GM15510 (cell line): ENCODE results near the gene NEK9.

Source experiments
- POLR2A ChIP-seq: IDR thresholded peaks from 3 replicates; pipeline ENCODE4 v1.6.1; 2011; ENCODE audit warnings: borderline replicate concordance; ENCODE audit not compliant: insufficient read length; ENCODE audit errors: extremely low read depth

Gene NEK9

GRCh38 chr14:75044752-75045151, 82.1 kb downstream of the NEK9 start:
- TF ChIP-seq POLR2A = no peak

- no peak for TF ChIP-seq POLR2A
Observed at GRCh38 chr14:75044322-75044721, 82.5 kb downstream of the NEK9 start.

DNA sequence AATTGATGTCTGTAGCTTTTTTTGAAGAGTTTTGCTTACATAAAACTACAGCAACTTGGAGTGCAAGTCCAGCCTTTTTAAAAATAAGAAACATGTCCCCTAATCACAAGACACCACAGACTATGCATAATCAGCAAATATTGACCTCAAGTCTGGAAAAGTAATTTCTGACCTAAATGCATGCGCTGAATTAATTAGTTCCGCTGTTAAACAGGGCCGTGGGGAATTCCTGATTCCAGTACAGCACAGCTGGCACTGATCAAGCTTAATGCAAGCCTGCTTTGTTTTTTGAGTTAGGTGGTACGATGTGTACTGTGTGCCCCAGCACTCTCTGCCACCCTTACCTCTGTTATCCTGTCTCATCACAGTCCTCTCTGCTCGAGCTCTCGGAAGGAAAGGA, 84.8 kb downstream of the NEK9 start:
- TF ChIP-seq POLR2A = no peak

DNA sequence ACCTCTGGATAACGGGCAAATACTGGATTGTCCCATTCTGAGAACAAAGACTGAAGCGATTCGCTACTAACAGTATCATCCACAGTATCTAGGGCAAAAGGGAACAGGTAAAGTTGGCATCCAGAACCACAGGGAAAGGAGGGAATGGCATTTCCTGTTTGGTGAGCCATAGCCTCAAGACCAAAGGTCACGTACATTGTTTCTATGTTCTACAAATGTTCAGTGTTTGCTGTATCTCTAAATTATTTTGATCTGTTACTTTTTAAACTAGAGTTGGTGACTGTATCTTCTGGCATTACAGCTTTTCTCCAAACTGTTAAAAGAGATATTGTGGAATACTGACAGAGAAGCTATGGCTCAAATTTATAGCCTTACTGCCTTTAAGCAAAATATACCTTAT, 85.2 kb downstream of the NEK9 start:
- TF ChIP-seq POLR2A = no peak

DNA sequence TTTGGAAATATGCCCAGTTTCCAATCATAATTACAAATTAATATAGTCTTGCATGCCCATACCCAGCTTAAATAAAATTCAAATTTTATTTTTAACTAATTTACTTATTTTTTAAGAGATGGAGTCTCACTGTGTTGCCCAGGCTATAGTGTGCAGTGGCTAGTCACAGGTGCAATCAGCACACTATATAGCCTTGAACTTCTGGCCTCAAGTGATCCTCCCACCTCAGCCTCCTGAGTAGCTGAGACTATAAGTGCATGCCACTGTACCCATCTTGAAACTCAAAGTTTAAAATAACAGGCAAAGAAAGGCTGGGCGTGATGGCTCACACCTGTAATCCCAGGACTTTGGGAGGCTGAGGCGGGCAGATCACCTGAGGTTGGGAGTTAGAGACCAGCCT, 85.9 kb downstream of the NEK9 start:
- TF ChIP-seq POLR2A = no peak

GRCh38 chr14:75040507-75040906, 86.3 kb downstream of the NEK9 start:
- no peak for TF ChIP-seq POLR2A

DNA sequence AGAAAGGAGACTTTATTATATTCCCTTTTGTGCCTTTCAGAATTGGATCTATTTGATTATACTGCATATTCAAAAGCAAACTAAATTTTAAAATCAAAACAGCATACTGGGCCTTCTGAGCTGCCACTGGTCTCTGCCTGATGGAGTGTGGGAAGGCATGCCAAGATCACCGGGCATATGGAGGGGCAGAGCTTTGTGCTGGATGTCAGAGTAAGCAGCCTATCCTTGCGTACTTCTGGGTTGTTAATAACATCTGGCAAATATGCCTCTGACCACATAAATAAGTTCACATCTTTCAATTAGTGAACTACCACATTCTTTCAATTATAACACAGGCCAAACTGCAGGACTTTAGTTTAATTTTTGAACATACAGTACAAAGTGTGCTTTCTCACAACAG, 93.9 kb downstream of the NEK9 start:
- TF ChIP-seq POLR2A = no peak

GRCh38 chr14:75030147-75030546, 96.7 kb downstream of the NEK9 start:
- no peak for TF ChIP-seq POLR2A
